ENCODE results near the gene ZNF273. TPM values are rescaled to one million over a fixed set of nuclear protein-coding genes. Genes with fewer than 3 reads are reported as not detected.

Gene ZNF273
- total RNA-seq, 4 donors from 2014 or later, result 0.29 to 9.3 (median 2.3) TPM

DNA sequence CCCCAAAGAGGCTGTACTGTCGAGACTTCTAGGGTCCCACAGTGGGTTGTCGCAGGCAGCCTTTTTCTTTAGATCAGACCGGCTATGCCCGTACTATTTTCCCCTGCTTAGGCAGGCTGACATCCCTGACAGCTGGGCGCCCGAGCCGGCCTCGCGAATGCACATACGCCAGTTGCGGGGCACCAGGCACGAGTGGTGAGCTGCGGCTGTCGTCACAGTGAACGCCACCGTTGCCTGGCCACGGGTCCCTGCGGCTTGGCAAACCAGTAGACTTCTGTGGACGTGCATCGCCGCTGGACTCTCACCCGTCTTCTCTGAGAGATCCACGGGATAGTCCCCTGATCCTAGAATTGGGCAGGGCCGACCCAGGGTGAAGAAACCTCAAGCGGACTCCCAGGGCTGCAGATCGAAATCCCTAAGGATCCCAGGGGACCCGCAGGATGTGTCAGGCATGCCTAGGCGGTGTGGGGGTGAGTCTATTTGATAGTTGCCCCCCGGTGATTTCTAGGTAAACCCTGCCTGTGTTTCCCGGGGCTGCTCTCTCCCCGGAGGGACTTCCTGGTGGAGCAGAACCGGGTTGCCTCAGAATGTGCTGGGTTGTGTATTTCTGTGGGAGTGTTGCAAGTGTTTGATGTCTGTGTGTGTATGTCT lies 33.0 kb upstream of the ZNF273 start:
- no peak for DNase-seq
- Histone ChIP-seq H3K9me3 (no peaks in the 10 kb centered on the region), H3K36me3 (no peaks in the 10 kb centered on the region), H3K4me1 (no peaks in the 10 kb centered on the region), H3K27me3 (no peaks in the 10 kb centered on the region), H3K27ac (no peak overlapping the region), H3K4me3 (no peak overlapping the region)
- intact Hi-C loops (cut with DNase I; ENCODE audit: low total_unique reads), result no loop called here
- no peak for ATAC-seq
- in situ Hi-C loops (cut with MboI; ENCODE audit: low sequenced_read_pairs in 4 of 4), result no loop called here
- TF ChIP-seq, protein P1, sequence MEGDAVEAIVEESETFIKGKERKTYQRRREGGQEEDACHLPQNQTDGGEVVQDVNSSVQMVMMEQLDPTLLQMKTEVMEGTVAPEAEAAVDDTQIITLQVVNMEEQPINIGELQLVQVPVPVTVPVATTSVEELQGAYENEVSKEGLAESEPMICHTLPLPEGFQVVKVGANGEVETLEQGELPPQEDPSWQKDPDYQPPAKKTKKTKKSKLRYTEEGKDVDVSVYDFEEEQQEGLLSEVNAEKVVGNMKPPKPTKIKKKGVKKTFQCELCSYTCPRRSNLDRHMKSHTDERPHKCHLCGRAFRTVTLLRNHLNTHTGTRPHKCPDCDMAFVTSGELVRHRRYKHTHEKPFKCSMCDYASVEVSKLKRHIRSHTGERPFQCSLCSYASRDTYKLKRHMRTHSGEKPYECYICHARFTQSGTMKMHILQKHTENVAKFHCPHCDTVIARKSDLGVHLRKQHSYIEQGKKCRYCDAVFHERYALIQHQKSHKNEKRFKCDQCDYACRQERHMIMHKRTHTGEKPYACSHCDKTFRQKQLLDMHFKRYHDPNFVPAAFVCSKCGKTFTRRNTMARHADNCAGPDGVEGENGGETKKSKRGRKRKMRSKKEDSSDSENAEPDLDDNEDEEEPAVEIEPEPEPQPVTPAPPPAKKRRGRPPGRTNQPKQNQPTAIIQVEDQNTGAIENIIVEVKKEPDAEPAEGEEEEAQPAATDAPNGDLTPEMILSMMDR (IDR thresholded peaks at IDR 0.05 in 4 of 5, conservative IDR thresholded peaks at IDR 0.05 in 1 of 5), result no peak
- no peak for TF ChIP-seq POLR2A (IDR thresholded peaks at IDR 0.05)

DNA sequence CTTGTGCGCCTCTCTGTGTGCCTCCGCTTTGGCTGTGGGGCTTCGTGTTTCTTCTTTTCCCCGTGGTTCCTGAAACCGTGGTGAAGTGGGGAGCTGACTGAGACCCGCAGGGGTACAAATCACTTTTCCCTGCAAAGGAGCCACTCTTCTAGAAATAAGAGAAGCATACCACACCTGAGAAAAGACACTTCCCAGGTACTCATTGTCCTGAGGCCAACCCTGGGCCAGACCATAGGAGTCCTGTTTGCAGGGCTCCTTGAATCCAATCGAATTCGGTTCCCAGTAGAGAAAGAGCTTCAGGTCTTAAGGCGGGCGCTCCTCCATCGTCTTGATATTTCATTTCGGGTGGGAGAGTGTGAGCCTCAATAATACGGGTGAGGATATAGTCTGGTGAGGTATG lies 32.4 kb upstream of the ZNF273 start:
- H3K4me3 ChIP-seq, result no peak overlapping the region
- no peaks in the 10 kb centered on the region for H3K27me3 ChIP-seq
- no peaks in the 10 kb centered on the region for H3K36me3 ChIP-seq
- intact Hi-C loops (cut with DNase I; ENCODE audit: low total_unique reads), result no loop called here
- ATAC-seq (no peak), DNase-seq (no peak)
- no peak overlapping the region for H3K27ac ChIP-seq
- TF ChIP-seq, protein P1 (IDR thresholded peaks at IDR 0.05 in 4 of 5, conservative IDR thresholded peaks at IDR 0.05 in 1 of 5), result no peak
- TF ChIP-seq POLR2A (IDR thresholded peaks at IDR 0.05), result no peak
- no peaks in the 10 kb centered on the region for H3K9me3 ChIP-seq
- H3K4me1 ChIP-seq, result no peaks in the 10 kb centered on the region
- in situ Hi-C loops (cut with MboI; ENCODE audit: low sequenced_read_pairs in 4 of 4), result no loop called here

- Histone ChIP-seq H3K36me3 (no peaks in the 10 kb centered on the region), H3K9me3 (no peaks in the 10 kb centered on the region), H3K27me3 (no peaks in the 10 kb centered on the region), H3K27ac (no peak overlapping the region), H3K4me1 (no peaks in the 10 kb centered on the region), H3K4me3 (no peak overlapping the region)
- intact Hi-C loops (cut with DNase I; ENCODE audit: low total_unique reads), result no loop called here
- in situ Hi-C loops (cut with MboI; ENCODE audit: low sequenced_read_pairs in 4 of 4), result no loop called here
- DNase-seq (no peak), ATAC-seq (no peak)
- TF ChIP-seq POLR2A (IDR thresholded peaks at IDR 0.05), result no peak
- TF ChIP-seq, protein P1 (IDR thresholded peaks at IDR 0.05 in 4 of 5, conservative IDR thresholded peaks at IDR 0.05 in 1 of 5), result no peak
Measured at GRCh38 chr7:64871761-64872160, 31.3 kb upstream of the ZNF273 start.

- no peaks in the 10 kb centered on the region for H3K4me1 ChIP-seq
- H3K9me3 ChIP-seq, result no peaks in the 10 kb centered on the region
- ATAC-seq, result no peak
- H3K27me3 ChIP-seq, result peaks cover 0 to 3% (median 0%) of the 10 kb centered on the region in 3 donors
- H3K4me3 ChIP-seq, result no peak overlapping the region
- intact Hi-C loops (cut with DNase I; ENCODE audit: low total_unique reads), result no loop called here
- no peaks in the 10 kb centered on the region for H3K36me3 ChIP-seq
- TF ChIP-seq, protein P1 (IDR thresholded peaks at IDR 0.05 in 4 of 5, conservative IDR thresholded peaks at IDR 0.05 in 1 of 5), result no peak
- TF ChIP-seq POLR2A (IDR thresholded peaks at IDR 0.05), result no peak
- in situ Hi-C loops (cut with MboI; ENCODE audit: low sequenced_read_pairs in 4 of 4), result no loop called here
- no peak overlapping the region for H3K27ac ChIP-seq
- DNase-seq, result no peak
Measured at GRCh38 chr7:64872351-64873154, 30.5 kb upstream of the ZNF273 start.
